Vagina (tissue), 2 donors: ENCODE results near the gene GALNT17.

Source experiments
- CTCF ChIP-seq, 3 experiments: fragments of 450-650 bp in 2 of 3; fragments of 200-600 bp in 1 of 3; sonication (generic) in 1 of 3; IDR thresholded peaks; one replicate each; pipeline ENCODE4 v1.5.1; 2017 to 2019; ENCODE audit warnings: antibody characterized with exemption in 3 of 3, mild to moderate bottlenecking in 2 of 3, moderate library complexity in 2 of 3
- POLR2A ChIP-seq, 2 donors: fragments of 450-650 bp; IDR thresholded peaks; one replicate each; pipeline ENCODE4 v1.6.1; 2017; ENCODE audit warnings: antibody characterized with exemption in 2 of 2, mild to moderate bottlenecking in 2 of 2, moderate library complexity in 2 of 2

- TF ChIP-seq CTCF (IDR thresholded peaks at IDR 0.05) (no peak), POLR2A (IDR thresholded peaks at IDR 0.05) (no peak)
Observed at GRCh38 chr7:71385330-71385729, 253.4 kb downstream of the GALNT17 start.
